ENCODE data around the gene NAA11. TPM values are rescaled to one million over a fixed set of nuclear protein-coding genes. Genes with fewer than 3 reads are reported as not detected.

Gene NAA11
- total RNA-seq, 1 experiment from 2014 or later, result not detected

GRCh38 chr4:79362626-79363025 lies 36.8 kb upstream of the NAA11 start:
- Histone ChIP-seq H2BK20ac (ENCODE audit: low read depth, low read length, poor library complexity, severe bottlenecking) (no peak overlapping the region), H3K79me2 (ENCODE audit: insufficient read depth, low read length) (no peaks in the 10 kb centered on the region), H2BK12ac (ENCODE audit: insufficient read length, low read depth, low read length) (no peak overlapping the region), H3K18ac (ENCODE audit: insufficient read length, low read depth, low read length) (no peak overlapping the region), H3K23me2 (ENCODE audit: insufficient read length, low read depth, low read length, poor library complexity, severe bottlenecking) (no peaks in the 10 kb centered on the region), H3K9ac (ENCODE audit: extremely low read depth, insufficient read length, low read length) (no peak overlapping the region), H2BK5ac (ENCODE audit: insufficient read length, low read length) (no peak overlapping the region), H3K23ac (ENCODE audit: insufficient read length, low read depth, low read length) (no peak overlapping the region), H3K9me3 (ENCODE audit: control insufficient read depth, low read depth, low read length) (no peaks in the 10 kb centered on the region), H3K27me3 (ENCODE audit: insufficient read depth, low read length) (no peaks in the 10 kb centered on the region), H3K4ac (ENCODE audit: low read depth, low read length) (no peak overlapping the region), H2AK5ac (ENCODE audit: insufficient read length, low read length) (no peak overlapping the region), H3T11ph (ENCODE audit: low read length) (no peak overlapping the region), H4K91ac (ENCODE audit: insufficient read length, low read depth, low read length) (no peak overlapping the region), H3K27ac (ENCODE audit: insufficient read length, low read depth, low read length) (no peak overlapping the region), H2AFZ (ENCODE audit: low read length) (no peak overlapping the region), H2BK120ac (ENCODE audit: low read depth, low read length, poor library complexity, severe bottlenecking) (no peak overlapping the region), H3K56ac (ENCODE audit: insufficient read length, low read depth, low read length) (no peak overlapping the region), H3K79me1 (ENCODE audit: insufficient read depth, low read depth, low read length, poor library complexity, severe bottlenecking) (no peaks in the 10 kb centered on the region), H4K5ac (ENCODE audit: insufficient read length, low read depth, low read length) (no peak overlapping the region), H3K14ac (ENCODE audit: insufficient read depth, low read length) (no peak overlapping the region), H4K8ac (replicated peaks; ENCODE audit: insufficient read length, low read depth, low read length) (no peak overlapping the region), H3K4me1 (ENCODE audit: insufficient read depth, low read length) (no peaks in the 10 kb centered on the region), H2BK15ac (ENCODE audit: low read depth, low read length) (no peak overlapping the region), H4K20me1 (ENCODE audit: control insufficient read depth, insufficient read depth, insufficient read length) (no peaks in the 10 kb centered on the region), H3K4me2 (ENCODE audit: insufficient read depth, insufficient read length, low read length) (no peak overlapping the region)
- TF ChIP-seq, protein P1, sequence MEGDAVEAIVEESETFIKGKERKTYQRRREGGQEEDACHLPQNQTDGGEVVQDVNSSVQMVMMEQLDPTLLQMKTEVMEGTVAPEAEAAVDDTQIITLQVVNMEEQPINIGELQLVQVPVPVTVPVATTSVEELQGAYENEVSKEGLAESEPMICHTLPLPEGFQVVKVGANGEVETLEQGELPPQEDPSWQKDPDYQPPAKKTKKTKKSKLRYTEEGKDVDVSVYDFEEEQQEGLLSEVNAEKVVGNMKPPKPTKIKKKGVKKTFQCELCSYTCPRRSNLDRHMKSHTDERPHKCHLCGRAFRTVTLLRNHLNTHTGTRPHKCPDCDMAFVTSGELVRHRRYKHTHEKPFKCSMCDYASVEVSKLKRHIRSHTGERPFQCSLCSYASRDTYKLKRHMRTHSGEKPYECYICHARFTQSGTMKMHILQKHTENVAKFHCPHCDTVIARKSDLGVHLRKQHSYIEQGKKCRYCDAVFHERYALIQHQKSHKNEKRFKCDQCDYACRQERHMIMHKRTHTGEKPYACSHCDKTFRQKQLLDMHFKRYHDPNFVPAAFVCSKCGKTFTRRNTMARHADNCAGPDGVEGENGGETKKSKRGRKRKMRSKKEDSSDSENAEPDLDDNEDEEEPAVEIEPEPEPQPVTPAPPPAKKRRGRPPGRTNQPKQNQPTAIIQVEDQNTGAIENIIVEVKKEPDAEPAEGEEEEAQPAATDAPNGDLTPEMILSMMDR (conservative IDR thresholded peaks at IDR 0.05), result no peak
- no peak overlapping the region for H3K4me3 Mint-ChIP-seq
- no peaks in the 10 kb centered on the region for H3K36me3 Mint-ChIP-seq (ENCODE audit: insufficient read depth in 1 of 3, low read depth in 3 of 3)
- H3K9me3 Mint-ChIP-seq, result no peaks in the 10 kb centered on the region
- no peaks in the 10 kb centered on the region for H3K4me1 Mint-ChIP-seq
- H3K27ac Mint-ChIP-seq, result no peak overlapping the region
- no peak for DNase-seq
- no peaks in the 10 kb centered on the region for H3K27me3 Mint-ChIP-seq (ENCODE audit: low read depth)
- no CpG with 5 or more reads among the region's 4 CpGs for WGBS (ENCODE audit: extremely low coverage, insufficient read length, low lambda C conversion rate)

All from H9 (cell line).